Neural cell (in vitro differentiated cells): Measurements from ENCODE around the gene ITPK1.

Experiments
- EZH2 ChIP-seq: fragments of 200-600, 300-800 bp; shearing (Covaris generic), sonication (generic); IDR thresholded peaks from 2 replicates; pipeline ENCODE4 v1.6.1; 2014; ENCODE audit warnings: antibody characterized with exemption, low read length, borderline replicate concordance, mild to moderate bottlenecking; ENCODE audit not compliant: insufficient read depth, poor library complexity, severe bottlenecking
- POLR2AphosphoS5 ChIP-seq: IDR thresholded peaks from 2 replicates; pipeline ENCODE4 v1.6.1; 2012
- REST ChIP-seq: IDR thresholded peaks from 2 replicates; pipeline ENCODE4 v1.6.1; 2012; ENCODE audit warnings: borderline replicate concordance
- TF ChIP-seq, protein P1 (sequence below): fragments of 450-650 bp; IDR thresholded peaks from 2 replicates; pipeline ENCODE4 v1.5.1; 2014; ENCODE audit warnings: antibody characterized with exemption, mild to moderate bottlenecking, moderate library complexity; ENCODE audit not compliant: poor library complexity, severe bottlenecking

GRCh38 chr14:93007225-93007997 lies 108.3 kb downstream of the ITPK1 start:
- TF ChIP-seq, protein P1, sequence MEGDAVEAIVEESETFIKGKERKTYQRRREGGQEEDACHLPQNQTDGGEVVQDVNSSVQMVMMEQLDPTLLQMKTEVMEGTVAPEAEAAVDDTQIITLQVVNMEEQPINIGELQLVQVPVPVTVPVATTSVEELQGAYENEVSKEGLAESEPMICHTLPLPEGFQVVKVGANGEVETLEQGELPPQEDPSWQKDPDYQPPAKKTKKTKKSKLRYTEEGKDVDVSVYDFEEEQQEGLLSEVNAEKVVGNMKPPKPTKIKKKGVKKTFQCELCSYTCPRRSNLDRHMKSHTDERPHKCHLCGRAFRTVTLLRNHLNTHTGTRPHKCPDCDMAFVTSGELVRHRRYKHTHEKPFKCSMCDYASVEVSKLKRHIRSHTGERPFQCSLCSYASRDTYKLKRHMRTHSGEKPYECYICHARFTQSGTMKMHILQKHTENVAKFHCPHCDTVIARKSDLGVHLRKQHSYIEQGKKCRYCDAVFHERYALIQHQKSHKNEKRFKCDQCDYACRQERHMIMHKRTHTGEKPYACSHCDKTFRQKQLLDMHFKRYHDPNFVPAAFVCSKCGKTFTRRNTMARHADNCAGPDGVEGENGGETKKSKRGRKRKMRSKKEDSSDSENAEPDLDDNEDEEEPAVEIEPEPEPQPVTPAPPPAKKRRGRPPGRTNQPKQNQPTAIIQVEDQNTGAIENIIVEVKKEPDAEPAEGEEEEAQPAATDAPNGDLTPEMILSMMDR: no peak
- TF ChIP-seq POLR2AphosphoS5: no peak
- no peak for TF ChIP-seq EZH2
- no peak for TF ChIP-seq REST
